GM20000 (cell line): ENCODE measurements around the gene OR6C2.

Experiments used
- DNase-seq: peaks from one replicate; pipeline ENCODE4 v3.0.0; 2012; ENCODE audit warnings: low spot score
- TF ChIP-seq, protein P1 (sequence below): IDR thresholded peaks from 2 replicates; pipeline ENCODE4 v1.5.1; 2012; ENCODE audit warnings: mild to moderate bottlenecking, control low read depth; ENCODE audit errors: extremely low read depth, missing control alignments

OR6C2 gene

GRCh38 chr12:55499231-55499630 lies 55.4 kb downstream of the OR6C2 start:
- no peak for DNase-seq
- TF ChIP-seq, protein P1, sequence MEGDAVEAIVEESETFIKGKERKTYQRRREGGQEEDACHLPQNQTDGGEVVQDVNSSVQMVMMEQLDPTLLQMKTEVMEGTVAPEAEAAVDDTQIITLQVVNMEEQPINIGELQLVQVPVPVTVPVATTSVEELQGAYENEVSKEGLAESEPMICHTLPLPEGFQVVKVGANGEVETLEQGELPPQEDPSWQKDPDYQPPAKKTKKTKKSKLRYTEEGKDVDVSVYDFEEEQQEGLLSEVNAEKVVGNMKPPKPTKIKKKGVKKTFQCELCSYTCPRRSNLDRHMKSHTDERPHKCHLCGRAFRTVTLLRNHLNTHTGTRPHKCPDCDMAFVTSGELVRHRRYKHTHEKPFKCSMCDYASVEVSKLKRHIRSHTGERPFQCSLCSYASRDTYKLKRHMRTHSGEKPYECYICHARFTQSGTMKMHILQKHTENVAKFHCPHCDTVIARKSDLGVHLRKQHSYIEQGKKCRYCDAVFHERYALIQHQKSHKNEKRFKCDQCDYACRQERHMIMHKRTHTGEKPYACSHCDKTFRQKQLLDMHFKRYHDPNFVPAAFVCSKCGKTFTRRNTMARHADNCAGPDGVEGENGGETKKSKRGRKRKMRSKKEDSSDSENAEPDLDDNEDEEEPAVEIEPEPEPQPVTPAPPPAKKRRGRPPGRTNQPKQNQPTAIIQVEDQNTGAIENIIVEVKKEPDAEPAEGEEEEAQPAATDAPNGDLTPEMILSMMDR = no peak

GRCh38 chr12:55499810-55500252 lies 56.0 kb downstream of the OR6C2 start:
- TF ChIP-seq, protein P1 = no peak
- DNase-seq = no peak

GRCh38 chr12:55501601-55502000 lies 57.7 kb downstream of the OR6C2 start:
- TF ChIP-seq, protein P1 = no peak
- no peak for DNase-seq
